HEK293 (cell line): ENCODE data around the gene PDE3B.

ENCODE experiments used
- CTCF ChIA-PET: fragments of 350-600 bp; formaldehyde crosslinking; extraction: SDS; loops from one replicate; lab custom pipeline; 2021; ENCODE audit warnings: antibody characterized with exemption; lab: Yijun Ruan, JAX
- POLR2A ChIA-PET: fragments of 300-600 bp; formaldehyde crosslinking; extraction: SDS; loops from one replicate; lab custom pipeline; 2020; ENCODE audit warnings: antibody characterized with exemption, inconsistent platforms; lab: Yijun Ruan, JAX
- H3K27ac ChIP-seq: fragments of 200-500 bp; sonication (Bioruptor generic); 2 replicates; pipeline ENCODE4 v1.5.1; 2014; ENCODE audit warnings: low read depth, low read length, control low read depth, inconsistent platforms; ENCODE audit errors: extremely low read depth
- H3K36me3 ChIP-seq, 2 experiments: fragments of 200-500 bp in 1 of 2; sonication (Bioruptor generic) in 1 of 2; 1 replicate in 1 of 2; 2 replicates in 1 of 2; pipeline ENCODE4 v1.5.1; 2014 to 2017; ENCODE audit warnings: inconsistent platforms in 2 of 2, low read length in 2 of 2; ENCODE audit not compliant: control insufficient read depth in 2 of 2, insufficient read depth in 1 of 2
- H3K4me1 ChIP-seq: fragments of 200-500 bp; sonication (Bioruptor generic); 2 replicates; pipeline ENCODE4 v1.5.1; 2014; ENCODE audit warnings: mild to moderate bottlenecking, low read length, inconsistent platforms; ENCODE audit not compliant: control insufficient read depth, insufficient read depth
- H3K4me3 ChIP-seq: 2 replicates; pipeline ENCODE4 v1.5.1; 2011; ENCODE audit warnings: low read depth, mild to moderate bottlenecking, control low read depth, low read length, moderate library complexity
- H3K9me3 ChIP-seq: fragments of 200-500 bp; sonication (Bioruptor generic); 2 replicates; pipeline ENCODE4 v1.5.1; 2014; ENCODE audit warnings: low read depth, low read length, inconsistent platforms; ENCODE audit not compliant: control insufficient read depth, insufficient read depth
- MEIS1 ChIP-seq: sonication (generic); formaldehyde crosslinking; IDR thresholded peaks from 2 replicates; pipeline ENCODE4 v1.8.1; 2022; ENCODE audit warnings: missing genetic modification reagents, mild to moderate bottlenecking, borderline replicate concordance
- PRDM1 ChIP-seq: fragments of 450-650 bp; formaldehyde crosslinking; IDR thresholded peaks from 2 replicates; pipeline ENCODE4; 2016; ENCODE audit warnings: missing biosample characterization, missing genetic modification characterization
- ZFP3 ChIP-seq: fragments of 450-650 bp; formaldehyde crosslinking; IDR thresholded peaks from 2 replicates; pipeline ENCODE4 v1.5.1; 2016; ENCODE audit warnings: low read depth, missing biosample characterization, missing genetic modification characterization
- ZIC2 ChIP-seq: fragments of 450-650 bp; formaldehyde crosslinking; IDR thresholded peaks from 2 replicates; pipeline ENCODE4 v1.5.1; 2016; ENCODE audit warnings: missing biosample characterization, missing genetic modification characterization
- ZNF112 ChIP-seq: fragments of 450-650 bp; formaldehyde crosslinking; IDR thresholded peaks from 2 replicates; pipeline ENCODE4 v1.5.0; 2017; ENCODE audit warnings: missing biosample characterization, missing genetic modification characterization
- ZNF211 ChIP-seq: fragments of 450-650 bp; formaldehyde crosslinking; IDR thresholded peaks from 2 replicates; pipeline ENCODE4 v1.5.1; 2016; ENCODE audit warnings: low read depth, missing biosample characterization, missing genetic modification characterization
- ZNF214 ChIP-seq: fragments of 450-650 bp; formaldehyde crosslinking; IDR thresholded peaks from 2 replicates; pipeline ENCODE4 v1.5.1; 2017; ENCODE audit warnings: missing biosample characterization, mild to moderate bottlenecking, missing genetic modification characterization, borderline replicate concordance
- ZNF221 ChIP-seq: fragments of 450-650 bp; formaldehyde crosslinking; IDR thresholded peaks from 2 replicates; pipeline ENCODE4 v1.5.1; 2017; ENCODE audit warnings: missing biosample characterization, missing genetic modification characterization, borderline replicate concordance
- ZNF350 ChIP-seq: fragments of 450-650 bp; formaldehyde crosslinking; IDR thresholded peaks from 2 replicates; pipeline ENCODE4 v1.5.0; 2017; ENCODE audit warnings: missing biosample characterization, mild to moderate bottlenecking, missing genetic modification characterization
- ZNF366 ChIP-seq: fragments of 450-650 bp; formaldehyde crosslinking; conservative IDR thresholded peaks from 2 replicates; pipeline ENCODE4 v1.5.1; 2016; ENCODE audit warnings: missing biosample characterization, missing genetic modification characterization
- ZNF416 ChIP-seq: fragments of 450-650 bp; formaldehyde crosslinking; IDR thresholded peaks from 2 replicates; pipeline ENCODE4 v1.5.1; 2016; ENCODE audit warnings: missing biosample characterization, missing genetic modification characterization
- ZNF473 ChIP-seq: fragments of 450-650 bp; formaldehyde crosslinking; IDR thresholded peaks from 2 replicates; pipeline ENCODE4 v1.5.1; 2017; ENCODE audit warnings: missing biosample characterization, missing genetic modification characterization
- ZNF501 ChIP-seq: fragments of 450-650 bp; formaldehyde crosslinking; IDR thresholded peaks from 2 replicates; pipeline ENCODE4 v1.5.1; 2016; ENCODE audit warnings: missing biosample characterization, missing genetic modification characterization
- ZNF555 ChIP-seq: fragments of 450-650 bp; formaldehyde crosslinking; conservative IDR thresholded peaks from 2 replicates; pipeline ENCODE4 v1.5.1; 2017; ENCODE audit warnings: missing biosample characterization, mild to moderate bottlenecking, missing genetic modification characterization, inconsistent platforms
- ZNF596 ChIP-seq: fragments of 450-650 bp; IDR thresholded peaks from 2 replicates; pipeline ENCODE4 v1.5.0; 2018; ENCODE audit warnings: missing biosample characterization, mild to moderate bottlenecking, missing genetic modification characterization, moderate library complexity
- ZNF610 ChIP-seq: fragments of 450-650 bp; formaldehyde crosslinking; IDR thresholded peaks from 2 replicates; pipeline ENCODE4 v1.5.1; 2016; ENCODE audit warnings: missing biosample characterization, missing genetic modification characterization, borderline replicate concordance
- TF ChIP-seq, protein P1 (sequence below): fragments of 450-650 bp; formaldehyde crosslinking; IDR thresholded peaks from 2 replicates; pipeline ENCODE4 v1.5.1; 2017; ENCODE audit warnings: missing biosample characterization, missing genetic modification characterization
- TF ChIP-seq, protein P2 (sequence below): fragments of 450-650 bp; formaldehyde crosslinking; conservative IDR thresholded peaks from 2 replicates; pipeline ENCODE4 v1.5.1; 2016; ENCODE audit warnings: low read depth, missing biosample characterization, missing genetic modification characterization
- TF ChIP-seq, protein P3 (sequence below): fragments of 450-650 bp; formaldehyde crosslinking; IDR thresholded peaks from 2 replicates; pipeline ENCODE4 v1.5.1; 2016; ENCODE audit warnings: missing biosample characterization, missing genetic modification characterization

PDE3B gene

DNA sequence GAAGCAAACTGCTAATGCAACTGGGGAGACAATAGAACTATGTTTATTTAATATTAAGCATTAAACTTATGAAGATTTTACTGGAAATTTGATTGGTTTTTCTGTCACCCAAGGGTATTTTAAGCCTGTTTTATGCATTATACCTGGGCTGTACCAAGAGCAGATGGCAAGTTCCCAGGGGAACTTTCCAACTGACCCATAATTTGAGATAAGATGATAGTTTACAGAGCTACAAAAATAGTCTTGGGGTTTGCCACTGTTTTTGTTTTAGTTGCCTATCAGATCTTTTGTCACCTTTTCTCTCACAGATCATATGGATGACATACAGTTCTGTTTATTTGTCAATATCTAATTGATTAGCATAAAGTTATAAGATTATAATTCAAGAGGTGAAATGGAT lies 43.9 kb downstream of the PDE3B start (continued):
- TF ChIP-seq, protein P1, sequence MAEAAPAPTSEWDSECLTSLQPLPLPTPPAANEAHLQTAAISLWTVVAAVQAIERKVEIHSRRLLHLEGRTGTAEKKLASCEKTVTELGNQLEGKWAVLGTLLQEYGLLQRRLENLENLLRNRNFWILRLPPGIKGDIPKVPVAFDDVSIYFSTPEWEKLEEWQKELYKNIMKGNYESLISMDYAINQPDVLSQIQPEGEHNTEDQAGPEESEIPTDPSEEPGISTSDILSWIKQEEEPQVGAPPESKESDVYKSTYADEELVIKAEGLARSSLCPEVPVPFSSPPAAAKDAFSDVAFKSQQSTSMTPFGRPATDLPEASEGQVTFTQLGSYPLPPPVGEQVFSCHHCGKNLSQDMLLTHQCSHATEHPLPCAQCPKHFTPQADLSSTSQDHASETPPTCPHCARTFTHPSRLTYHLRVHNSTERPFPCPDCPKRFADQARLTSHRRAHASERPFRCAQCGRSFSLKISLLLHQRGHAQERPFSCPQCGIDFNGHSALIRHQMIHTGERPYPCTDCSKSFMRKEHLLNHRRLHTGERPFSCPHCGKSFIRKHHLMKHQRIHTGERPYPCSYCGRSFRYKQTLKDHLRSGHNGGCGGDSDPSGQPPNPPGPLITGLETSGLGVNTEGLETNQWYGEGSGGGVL (tag by site-specific recombination): no peak
- TF ChIP-seq ZNF473 (tag by site-specific recombination) (no peak), ZNF350 (tag by site-specific recombination) (no peak), ZNF221 (tag by site-specific recombination) (no peak), MEIS1 (CRISPR knock-in tag) (no peak), ZNF596 (tag by site-specific recombination) (no peak)
- TF ChIP-seq, protein P2, sequence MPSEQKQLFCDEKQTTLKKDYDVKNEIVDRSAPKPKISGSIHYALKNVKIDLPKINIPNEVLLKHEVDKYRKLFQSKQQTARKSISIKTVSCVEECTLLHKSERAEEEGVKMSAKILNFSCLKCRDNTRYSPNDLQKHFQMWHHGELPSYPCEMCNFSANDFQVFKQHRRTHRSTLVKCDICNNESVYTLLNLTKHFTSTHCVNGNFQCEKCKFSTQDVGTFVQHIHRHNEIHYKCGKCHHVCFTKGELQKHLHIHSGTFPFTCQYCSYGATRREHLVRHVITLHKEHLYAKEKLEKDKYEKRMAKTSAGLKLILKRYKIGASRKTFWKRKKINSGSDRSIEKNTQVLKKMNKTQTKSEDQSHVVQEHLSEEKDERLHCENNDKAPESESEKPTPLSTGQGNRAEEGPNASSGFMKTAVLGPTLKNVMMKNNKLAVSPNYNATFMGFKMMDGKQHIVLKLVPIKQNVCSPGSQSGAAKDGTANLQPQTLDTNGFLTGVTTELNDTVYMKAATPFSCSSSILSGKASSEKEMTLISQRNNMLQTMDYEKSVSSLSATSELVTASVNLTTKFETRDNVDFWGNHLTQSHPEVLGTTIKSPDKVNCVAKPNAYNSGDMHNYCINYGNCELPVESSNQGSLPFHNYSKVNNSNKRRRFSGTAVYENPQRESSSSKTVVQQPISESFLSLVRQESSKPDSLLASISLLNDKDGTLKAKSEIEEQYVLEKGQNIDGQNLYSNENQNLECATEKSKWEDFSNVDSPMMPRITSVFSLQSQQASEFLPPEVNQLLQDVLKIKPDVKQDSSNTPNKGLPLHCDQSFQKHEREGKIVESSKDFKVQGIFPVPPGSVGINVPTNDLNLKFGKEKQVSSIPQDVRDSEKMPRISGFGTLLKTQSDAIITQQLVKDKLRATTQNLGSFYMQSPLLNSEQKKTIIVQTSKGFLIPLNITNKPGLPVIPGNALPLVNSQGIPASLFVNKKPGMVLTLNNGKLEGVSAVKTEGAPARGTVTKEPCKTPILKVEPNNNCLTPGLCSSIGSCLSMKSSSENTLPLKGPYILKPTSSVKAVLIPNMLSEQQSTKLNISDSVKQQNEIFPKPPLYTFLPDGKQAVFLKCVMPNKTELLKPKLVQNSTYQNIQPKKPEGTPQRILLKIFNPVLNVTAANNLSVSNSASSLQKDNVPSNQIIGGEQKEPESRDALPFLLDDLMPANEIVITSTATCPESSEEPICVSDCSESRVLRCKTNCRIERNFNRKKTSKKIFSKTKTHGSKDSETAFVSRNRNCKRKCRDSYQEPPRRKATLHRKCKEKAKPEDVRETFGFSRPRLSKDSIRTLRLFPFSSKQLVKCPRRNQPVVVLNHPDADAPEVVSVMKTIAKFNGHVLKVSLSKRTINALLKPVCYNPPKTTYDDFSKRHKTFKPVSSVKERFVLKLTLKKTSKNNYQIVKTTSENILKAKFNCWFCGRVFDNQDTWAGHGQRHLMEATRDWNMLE: no peak
- TF ChIP-seq, protein P3, sequence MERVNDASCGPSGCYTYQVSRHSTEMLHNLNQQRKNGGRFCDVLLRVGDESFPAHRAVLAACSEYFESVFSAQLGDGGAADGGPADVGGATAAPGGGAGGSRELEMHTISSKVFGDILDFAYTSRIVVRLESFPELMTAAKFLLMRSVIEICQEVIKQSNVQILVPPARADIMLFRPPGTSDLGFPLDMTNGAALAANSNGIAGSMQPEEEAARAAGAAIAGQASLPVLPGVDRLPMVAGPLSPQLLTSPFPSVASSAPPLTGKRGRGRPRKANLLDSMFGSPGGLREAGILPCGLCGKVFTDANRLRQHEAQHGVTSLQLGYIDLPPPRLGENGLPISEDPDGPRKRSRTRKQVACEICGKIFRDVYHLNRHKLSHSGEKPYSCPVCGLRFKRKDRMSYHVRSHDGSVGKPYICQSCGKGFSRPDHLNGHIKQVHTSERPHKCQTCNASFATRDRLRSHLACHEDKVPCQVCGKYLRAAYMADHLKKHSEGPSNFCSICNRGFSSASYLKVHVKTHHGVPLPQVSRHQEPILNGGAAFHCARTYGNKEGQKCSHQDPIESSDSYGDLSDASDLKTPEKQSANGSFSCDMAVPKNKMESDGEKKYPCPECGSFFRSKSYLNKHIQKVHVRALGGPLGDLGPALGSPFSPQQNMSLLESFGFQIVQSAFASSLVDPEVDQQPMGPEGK (tag by site-specific recombination): no peak

DNA sequence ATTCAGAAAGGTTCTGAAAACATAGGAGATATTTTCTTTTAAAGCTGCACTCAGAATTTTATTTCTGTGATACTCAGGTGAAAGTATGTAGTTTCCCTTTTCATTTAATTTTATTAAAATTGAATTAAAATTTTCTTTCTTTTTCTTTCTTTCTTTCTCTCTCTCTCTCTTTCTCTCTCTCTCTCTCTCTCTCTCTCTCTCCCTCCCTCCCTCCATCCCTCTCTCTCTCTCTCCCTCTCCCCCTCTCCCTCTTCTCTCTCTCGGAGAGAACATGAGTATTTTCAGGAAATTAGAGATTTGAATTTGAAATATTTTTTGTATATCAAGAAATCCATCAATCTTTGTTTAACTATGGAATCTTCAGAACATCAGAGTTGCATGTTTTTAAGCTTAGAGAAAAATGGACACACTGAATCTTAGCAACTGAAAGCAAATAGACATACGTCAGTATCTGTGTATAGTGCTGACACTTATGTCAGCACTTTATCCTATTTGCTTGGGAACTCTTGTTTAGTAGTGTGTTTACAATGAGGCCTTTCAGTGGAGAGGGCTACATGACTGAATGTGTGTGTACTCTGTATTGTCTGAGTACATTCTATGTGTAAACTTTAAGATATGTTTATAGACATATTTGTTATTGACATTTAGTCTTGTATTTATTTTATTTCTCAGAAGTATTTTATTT lies 44.5 kb downstream of the PDE3B start:
- CTCF ChIA-PET: interaction anchor here (0.6 kb wide), 1 partner anchor 814 kb away, joined by 3 read pairs; no protein-coding TSS in a partner anchor
- Histone ChIP-seq H3K9me3 (no peaks in the 10 kb centered on the region), H3K4me3 (no peak overlapping the region), H3K36me3 (no peaks in the 10 kb centered on the region), H3K27ac (no peak overlapping the region), H3K4me1 (no peaks in the 10 kb centered on the region)
- TF ChIP-seq ZNF366 (tag by site-specific recombination) (0 out of 2 replicates have a peak, but pooled peaks have one; percentile 24), ZNF501 (tag by site-specific recombination) (no peak), ZIC2 (tag by site-specific recombination) (no peak), ZNF596 (tag by site-specific recombination) (peak; percentile 88), ZNF555 (tag by site-specific recombination) (no peak), ZNF112 (no peak), ZFP3 (tag by site-specific recombination) (no peak), PRDM1 (tag by site-specific recombination) (no peak), ZNF416 (tag by site-specific recombination) (no peak), ZNF211 (tag by site-specific recombination) (no peak), ZNF610 (no peak), ZNF214 (tag by site-specific recombination) (no peak)
- POLR2A ChIA-PET: no interaction called here
